CD4-positive, alpha-beta T cell treated with Interleukin-15 for 1 hour (primary cell): ENCODE measurements around the gene PKNOX2.

ENCODE experiments used
- DNase-seq: peaks from one replicate; pipeline ENCODE4 v3.0.0-alpha.2; 2020

PKNOX2 gene

GRCh38 chr11:125320347-125321076, 156.0 kb downstream of the PKNOX2 start:
- DNase-seq, result no peak

- DNase-seq, result no peak
Measured at GRCh38 chr11:125322289-125322688, 157.7 kb downstream of the PKNOX2 start.

GRCh38 chr11:125325196-125325595, 160.6 kb downstream of the PKNOX2 start:
- DNase-seq, result no peak

GRCh38 chr11:125326126-125326525, 161.6 kb downstream of the PKNOX2 start:
- DNase-seq, result no peak

- DNase-seq, result no peak
Measured at GRCh38 chr11:125327518-125328224, 163.1 kb downstream of the PKNOX2 start.

- DNase-seq, result no peak
Measured at GRCh38 chr11:125328225-125328580, 163.7 kb downstream of the PKNOX2 start.

GRCh38 chr11:125329786-125330185, 165.2 kb downstream of the PKNOX2 start:
- DNase-seq, result no peak

- DNase-seq, result no peak
Measured at GRCh38 chr11:125330462-125331325, 166.1 kb downstream of the PKNOX2 start.

GRCh38 chr11:125331357-125332035, 166.9 kb downstream of the PKNOX2 start:
- DNase-seq, result no peak

GRCh38 chr11:125332821-125333220, 168.3 kb downstream of the PKNOX2 start:
- DNase-seq, result no peak

GRCh38 chr11:125333354-125334073, 169.0 kb downstream of the PKNOX2 start:
- no peak for DNase-seq

GRCh38 chr11:125335106-125335505, 170.6 kb downstream of the PKNOX2 start:
- DNase-seq, result no peak

- no peak for DNase-seq
Measured at GRCh38 chr11:125337836-125338834, 173.6 kb downstream of the PKNOX2 start.

- DNase-seq, result no peak
Measured at GRCh38 chr11:125338886-125339811, 174.6 kb downstream of the PKNOX2 start.

- no peak for DNase-seq
Measured at GRCh38 chr11:125341676-125342075, 177.1 kb downstream of the PKNOX2 start.

- no peak for DNase-seq
Measured at GRCh38 chr11:125342281-125342930, 177.9 kb downstream of the PKNOX2 start.

- no peak for DNase-seq
Measured at GRCh38 chr11:125343086-125343717, 178.7 kb downstream of the PKNOX2 start.

- DNase-seq, result no peak
Measured at GRCh38 chr11:125343718-125344131, 179.2 kb downstream of the PKNOX2 start.
